H9 (cell line): ENCODE results near the gene AIFM2. TPM values are rescaled to one million over a fixed set of nuclear protein-coding genes. Genes with fewer than 3 reads are reported as not detected.

ENCODE experiments used
- DNase-seq: peaks from one replicate; pipeline ENCODE4 v3.0.0-alpha.2; 2017
- H2AFZ ChIP-seq: one replicate; pipeline ENCODE4 v1.6.1; 2013; ENCODE audit warnings: mild to moderate bottlenecking, low read length, control low read depth, moderate library complexity
- H2AK5ac ChIP-seq: 2 replicates; pipeline ENCODE4 v1.6.1; 2013; ENCODE audit warnings: low read length, control low read depth, mixed read lengths; ENCODE audit not compliant: insufficient read length
- H2BK120ac ChIP-seq: one replicate; pipeline ENCODE4 v1.6.1; 2013; ENCODE audit warnings: low read depth, mild to moderate bottlenecking, low read length, control low read depth, inconsistent platforms; ENCODE audit not compliant: poor library complexity, severe bottlenecking
- H2BK12ac ChIP-seq: 2 replicates; pipeline ENCODE4 v1.6.1; 2013; ENCODE audit warnings: low read length, control low read depth, mixed read lengths, low read depth; ENCODE audit not compliant: insufficient read length
- H2BK15ac ChIP-seq: 2 replicates; pipeline ENCODE4 v1.6.1; 2013; ENCODE audit warnings: low read depth, low read length, control low read depth
- H2BK20ac ChIP-seq: one replicate; pipeline ENCODE4 v1.6.1; 2013; ENCODE audit warnings: low read depth, mild to moderate bottlenecking, low read length, control low read depth, inconsistent platforms; ENCODE audit not compliant: poor library complexity, severe bottlenecking
- H2BK5ac ChIP-seq: 2 replicates; pipeline ENCODE4 v1.6.1; 2013; ENCODE audit warnings: low read length, control low read depth, mixed read lengths; ENCODE audit not compliant: insufficient read length
- H3K14ac ChIP-seq: 2 replicates; pipeline ENCODE4 v1.6.1; 2013; ENCODE audit warnings: low read length, control low read depth; ENCODE audit not compliant: insufficient read depth
- H3K18ac ChIP-seq: 2 replicates; pipeline ENCODE4 v1.6.1; 2013; ENCODE audit warnings: low read depth, mild to moderate bottlenecking, mixed read lengths, low read length, control low read depth; ENCODE audit not compliant: insufficient read length
- H3K23ac ChIP-seq: 2 replicates; pipeline ENCODE4 v1.6.1; 2013; ENCODE audit warnings: low read length, control low read depth, mixed read lengths, low read depth; ENCODE audit not compliant: insufficient read length
- H3K23me2 ChIP-seq: 2 replicates; pipeline ENCODE4 v1.6.1; 2013; ENCODE audit warnings: low read depth, mild to moderate bottlenecking, mixed read lengths, low read length, control low read depth; ENCODE audit not compliant: insufficient read length, poor library complexity, severe bottlenecking
- H3K27ac ChIP-seq: 2 replicates; pipeline ENCODE4 v1.5.1; 2013; ENCODE audit warnings: low read length, control low read depth, mixed read lengths, low read depth; ENCODE audit not compliant: insufficient read length
- H3K27me3 ChIP-seq: 2 replicates; pipeline ENCODE4 v1.6.1; 2013; ENCODE audit warnings: low read length, control low read depth, inconsistent platforms; ENCODE audit not compliant: insufficient read depth
- H3K4ac ChIP-seq: 2 replicates; pipeline ENCODE4 v1.6.1; 2013; ENCODE audit warnings: low read depth, mild to moderate bottlenecking, control low read depth, inconsistent platforms, low read length, moderate library complexity
- H3K4me1 ChIP-seq: 2 replicates; pipeline ENCODE4 v1.6.1; 2013; ENCODE audit warnings: low read length, control low read depth, inconsistent platforms; ENCODE audit not compliant: insufficient read depth
- H3K4me2 ChIP-seq: 2 replicates; pipeline ENCODE4 v1.6.1; 2013; ENCODE audit warnings: low read length, control low read depth, mixed read lengths; ENCODE audit not compliant: insufficient read length, insufficient read depth
- H3K56ac ChIP-seq: 2 replicates; pipeline ENCODE4 v1.6.1; 2013; ENCODE audit warnings: low read depth, mild to moderate bottlenecking, mixed read lengths, low read length, control low read depth; ENCODE audit not compliant: insufficient read length
- H3K79me1 ChIP-seq: 2 replicates; pipeline ENCODE4 v1.6.1; 2013; ENCODE audit warnings: low read depth, mild to moderate bottlenecking, moderate library complexity, low read length, control low read depth, inconsistent platforms; ENCODE audit not compliant: insufficient read depth, poor library complexity, severe bottlenecking
- H3K79me2 ChIP-seq: 2 replicates; pipeline ENCODE4 v1.6.1; 2013; ENCODE audit warnings: low read length, control low read depth, inconsistent platforms; ENCODE audit not compliant: insufficient read depth
- H3K9ac ChIP-seq: 2 replicates; pipeline ENCODE4 v1.6.1; 2013; ENCODE audit warnings: low read length, control low read depth, mixed read lengths; ENCODE audit not compliant: insufficient read length; ENCODE audit errors: extremely low read depth
- H3K9me3 ChIP-seq: one replicate; pipeline ENCODE4 v1.6.1; 2013; ENCODE audit warnings: low read depth, low read length, inconsistent platforms; ENCODE audit not compliant: control insufficient read depth
- H3T11ph ChIP-seq: one replicate; pipeline ENCODE4 v1.6.1; 2013; ENCODE audit warnings: mild to moderate bottlenecking, low read length, control low read depth, inconsistent platforms
- H4K20me1 ChIP-seq: one replicate; pipeline ENCODE4 v1.6.1; 2013; ENCODE audit not compliant: control insufficient read depth, insufficient read length, insufficient read depth
- H4K5ac ChIP-seq: 2 replicates; pipeline ENCODE4 v1.6.1; 2013; ENCODE audit warnings: low read depth, mild to moderate bottlenecking, mixed read lengths, low read length, control low read depth; ENCODE audit not compliant: insufficient read length
- H4K8ac ChIP-seq: replicated peaks from 2 replicates; pipeline ENCODE4 v1.6.1; 2013; ENCODE audit warnings: low read length, control low read depth, mixed read lengths, low read depth; ENCODE audit not compliant: insufficient read length
- H4K91ac ChIP-seq: 2 replicates; pipeline ENCODE4 v1.6.1; 2013; ENCODE audit warnings: low read depth, mild to moderate bottlenecking, moderate library complexity, mixed read lengths, low read length, control low read depth; ENCODE audit not compliant: insufficient read length
- H3K27ac Mint-ChIP-seq, 3 experiments: 2 replicates in 2 of 3; 3 replicates in 1 of 3; pipeline ENCODE4 v1.8.0; 2020 to 2021; ENCODE audit warnings: mixed read lengths in 3 of 3, mild to moderate bottlenecking in 1 of 3, moderate library complexity in 1 of 3
- H3K27me3 Mint-ChIP-seq: 2 replicates; pipeline ENCODE4 v1.8.0; 2021; ENCODE audit warnings: low read depth, mild to moderate bottlenecking, moderate library complexity, mixed read lengths
- H3K36me3 Mint-ChIP-seq, 3 experiments: 2 replicates in 2 of 3; 3 replicates in 1 of 3; pipeline ENCODE4 v1.8.0; 2020 to 2021; ENCODE audit warnings: low read depth in 3 of 3, mixed read lengths in 3 of 3; ENCODE audit not compliant: insufficient read depth in 1 of 3
- H3K4me1 Mint-ChIP-seq, 2 experiments: 2 replicates each; pipeline ENCODE4 v1.8.0; 2020; ENCODE audit warnings: mixed read lengths in 2 of 2
- H3K4me3 Mint-ChIP-seq, 2 experiments: 2 replicates in 1 of 2; 3 replicates in 1 of 2; pipeline ENCODE4 v1.8.0; 2020 to 2021; ENCODE audit warnings: mild to moderate bottlenecking in 2 of 2, mixed read lengths in 2 of 2, moderate library complexity in 1 of 2
- H3K9me3 Mint-ChIP-seq, 2 experiments: 2 replicates in 1 of 2; 3 replicates in 1 of 2; pipeline ENCODE4 v1.8.0; 2020; ENCODE audit warnings: mild to moderate bottlenecking in 2 of 2, mixed read lengths in 2 of 2, moderate library complexity in 1 of 2
- CTCF ChIP-seq: fragments of 200-600 bp; sonication (generic); conservative IDR thresholded peaks from 3 replicates; pipeline ENCODE4 v1.8.0; 2021; ENCODE audit warnings: antibody characterized with exemption, mild to moderate bottlenecking
- WGBS: extraction: QIAGEN DNeasy Blood & Tissue Kit; methylation state at CpG from one replicate; pipeline ENCODE4 v1.1.7; 2013; ENCODE audit warnings: missing lambda C conversion rate, low lambda C conversion rate, mixed read lengths; ENCODE audit not compliant: insufficient read length; ENCODE audit errors: extremely low coverage; 5-methylcytosine and 5-hydroxymethylcytosine counted together
- total RNA-seq: library from RNA; stranded (reverse); gene quantifications from 2 replicates; pipeline ENCODE4 v1.2.1, GENCODE V29; 2021

The AIFM2 gene
- total RNA-seq, 1 experiment from 2014 or later, result 5.3 TPM

GRCh38 chr10:70163448-70163847 lies 30.8 kb upstream of the AIFM2 start:
- Histone ChIP-seq H3K23me2 (no peaks in the 10 kb centered on the region), H2BK20ac (no peak overlapping the region), H3K56ac (no peak overlapping the region), H3K79me1 (no peaks in the 10 kb centered on the region), H4K5ac (no peak overlapping the region), H2BK120ac (no peak overlapping the region), H3K23ac (no peak overlapping the region), H3K9me3 (no peaks in the 10 kb centered on the region), H3K27me3 (no peaks in the 10 kb centered on the region), H3K79me2 (peaks cover 29% of the 10 kb centered on the region; the same call in 1 of the 2 replicates), H3K4me2 (no peak overlapping the region), H2BK15ac (no peak overlapping the region), H3K4me1 (no peaks in the 10 kb centered on the region), H4K20me1 (no peaks in the 10 kb centered on the region), H4K8ac (no peak overlapping the region), H2BK12ac (no peak overlapping the region), H3K4ac (no peak overlapping the region), H2AFZ (no peak overlapping the region), H2BK5ac (no peak overlapping the region), H4K91ac (no peak overlapping the region), H3K9ac (no peak overlapping the region), H3K27ac (no peak overlapping the region), H3K14ac (no peak overlapping the region), H3T11ph (no peak overlapping the region), H2AK5ac (no peak overlapping the region), H3K18ac (no peak overlapping the region)
- Mint-ChIP-seq H3K36me3 (peaks cover 4 to 39% (median 30%) of the 10 kb centered on the region in 3 experiments; a peak in 5 of 7 replicates), H3K4me3 (no peak overlapping the region), H3K27ac (0 out of 7 replicates have a peak overlapping the region, but pooled peaks of 1 of the 3 experiments have one; percentile 0), H3K4me1 (peaks cover 7 to 15% of the 10 kb centered on the region in 2 experiments), H3K9me3 (no peaks in the 10 kb centered on the region), H3K27me3 (no peaks in the 10 kb centered on the region)
- DNase-seq, result no peak
- no peak for TF ChIP-seq CTCF
- no CpG with 5 or more reads among the region's 4 CpGs for WGBS
